WERI-Rb-1 (cell line): ENCODE data around the gene WSCD1.

ENCODE experiments used
- DNase-seq: peaks from one replicate; pipeline ENCODE4 v3.0.0-alpha.2; 2020
- H3K27ac ChIP-seq: fragments of 250-450 bp; sonication (Bioruptor Pico); 2 replicates; pipeline ENCODE4 v1.5.1; 2020; ENCODE audit warnings: mild to moderate bottlenecking, moderate library complexity
- H3K27me3 ChIP-seq: fragments of 250-450 bp; sonication (Bioruptor Pico); 2 replicates; pipeline ENCODE4 v1.5.1; 2021; ENCODE audit warnings: mild to moderate bottlenecking, low read depth, moderate library complexity; ENCODE audit not compliant: insufficient read depth, severe bottlenecking
- H3K36me3 ChIP-seq: fragments of 250-450 bp; sonication (Bioruptor Pico); 2 replicates; pipeline ENCODE4 v1.5.1; 2020; ENCODE audit warnings: mild to moderate bottlenecking, moderate library complexity
- H3K4me3 ChIP-seq: 2 replicates; pipeline ENCODE4 v1.5.1; 2011; ENCODE audit warnings: low read depth, mild to moderate bottlenecking, control low read depth, low read length
- H3K9me3 ChIP-seq: fragments of 250-450 bp; sonication (Bioruptor Pico); 2 replicates; pipeline ENCODE4 v1.5.1; 2021; ENCODE audit warnings: mild to moderate bottlenecking, moderate library complexity; ENCODE audit not compliant: severe bottlenecking
- CTCF ChIP-seq: IDR thresholded peaks from 2 replicates; pipeline ENCODE4 v1.5.1; 2011; ENCODE audit warnings: low read depth, mild to moderate bottlenecking, control low read depth, inconsistent platforms, low read length

The WSCD1 gene

GRCh38 chr17:6162216-6162615 lies 92.0 kb downstream of the WSCD1 start:
- Histone ChIP-seq H3K9me3 (no peaks in the 10 kb centered on the region), H3K27me3 (no peaks in the 10 kb centered on the region), H3K27ac (no peak overlapping the region), H3K4me3 (no peak overlapping the region), H3K36me3 (no peaks in the 10 kb centered on the region)
- no peak for DNase-seq
- no peak for TF ChIP-seq CTCF

- no peaks in the 10 kb centered on the region for H3K27me3 ChIP-seq
- H3K4me3 ChIP-seq: no peak overlapping the region
- no peak overlapping the region for H3K27ac ChIP-seq
- H3K36me3 ChIP-seq: no peaks in the 10 kb centered on the region
- no peaks in the 10 kb centered on the region for H3K9me3 ChIP-seq
- no peak for TF ChIP-seq CTCF
- no peak for DNase-seq
Observed at GRCh38 chr17:6162892-6163291, 92.7 kb downstream of the WSCD1 start.

GRCh38 chr17:6163612-6164333 lies 93.6 kb downstream of the WSCD1 start:
- Histone ChIP-seq H3K36me3 (no peaks in the 10 kb centered on the region), H3K4me3 (no peak overlapping the region), H3K27me3 (no peaks in the 10 kb centered on the region), H3K27ac (no peak overlapping the region), H3K9me3 (no peaks in the 10 kb centered on the region)
- no peak for DNase-seq
- no peak for TF ChIP-seq CTCF

- no peak for TF ChIP-seq CTCF
- DNase-seq: no peak
- H3K9me3 ChIP-seq: no peaks in the 10 kb centered on the region
- H3K27me3 ChIP-seq: no peaks in the 10 kb centered on the region
- H3K27ac ChIP-seq: no peak overlapping the region
- no peak overlapping the region for H3K4me3 ChIP-seq
- no peaks in the 10 kb centered on the region for H3K36me3 ChIP-seq
Observed at GRCh38 chr17:6164996-6165395, 94.8 kb downstream of the WSCD1 start.

GRCh38 chr17:6165806-6166205 lies 95.6 kb downstream of the WSCD1 start:
- Histone ChIP-seq H3K36me3 (no peaks in the 10 kb centered on the region), H3K27me3 (no peaks in the 10 kb centered on the region), H3K27ac (no peak overlapping the region), H3K9me3 (no peaks in the 10 kb centered on the region), H3K4me3 (no peak overlapping the region)
- TF ChIP-seq CTCF: no peak
- DNase-seq: no peak

GRCh38 chr17:6166492-6167179 lies 96.5 kb downstream of the WSCD1 start:
- TF ChIP-seq CTCF: no peak
- no peak for DNase-seq
- Histone ChIP-seq H3K9me3 (no peaks in the 10 kb centered on the region), H3K27ac (no peak overlapping the region), H3K27me3 (no peaks in the 10 kb centered on the region), H3K36me3 (no peaks in the 10 kb centered on the region), H3K4me3 (no peak overlapping the region)
